Central memory CD4-positive, alpha-beta T cell (primary cell): Measurements from ENCODE around the gene HOOK2.
A peak's percentile ranks its signal among the peaks of the same experiment; 100 is the strongest.

Experiments
- DNase-seq: peaks from one replicate; pipeline ENCODE4 v3.0.0; 2022

HOOK2 gene

GRCh38 chr19:12793290-12794195 is 18.2 kb upstream of the HOOK2 start:
- peak; percentile 96 for DNase-seq

- no peak for DNase-seq
These were observed 17.5 kb upstream of the HOOK2 start for GRCh38 chr19:12792853-12793289.

GRCh38 chr19:12792051-12792852 is 16.9 kb upstream of the HOOK2 start:
- DNase-seq = peak; percentile 63

GRCh38 chr19:12791345-12792050 is 16.1 kb upstream of the HOOK2 start, which contains the start of gene JUNB:
Gene JUNB (plus strand): TSS chr19:12791486. CDS start chr19:12791772, 286 bp downstream.
- DNase-seq = peak; percentile 98

- peak; percentile 48 for DNase-seq
These were observed 15.4 kb upstream of the HOOK2 start for GRCh38 chr19:12790628-12791344.

- peak; percentile 92 for DNase-seq
These were observed 14.7 kb upstream of the HOOK2 start for GRCh38 chr19:12789904-12790619.

- DNase-seq = no peak
These were observed 13.9 kb upstream of the HOOK2 start for GRCh38 chr19:12789098-12789903.

GRCh38 chr19:12788682-12789097 is 13.3 kb upstream of the HOOK2 start:
- DNase-seq = peak; percentile 39

- DNase-seq = no peak
These were observed 12.8 kb upstream of the HOOK2 start for GRCh38 chr19:12788042-12788681.

GRCh38 chr19:12787458-12787857 is 12.1 kb upstream of the HOOK2 start:
- DNase-seq = no peak

- DNase-seq = no peak
These were observed 11.6 kb upstream of the HOOK2 start for GRCh38 chr19:12786952-12787351.

GRCh38 chr19:12786141-12786870 is 11.0 kb upstream of the HOOK2 start:
- DNase-seq = no peak

GRCh38 chr19:12785431-12786031 is 10.2 kb upstream of the HOOK2 start:
- peak; percentile 14 for DNase-seq

GRCh38 chr19:12784871-12785430 is 9.6 kb upstream of the HOOK2 start:
- DNase-seq = peak; percentile 66

- peak; percentile 39 for DNase-seq
These were observed 9.1 kb upstream of the HOOK2 start for GRCh38 chr19:12784394-12784870.

GRCh38 chr19:12783849-12784393 is 8.6 kb upstream of the HOOK2 start:
- no peak for DNase-seq

- DNase-seq = no peak
These were observed 8.0 kb upstream of the HOOK2 start for GRCh38 chr19:12783291-12783848.
